NCI-H1048 (cell line): ENCODE results near the gene SPATA12.
"Not testable (repeated sequence)": the region's sequence is repeated elsewhere in the genome, so short reads cannot be mapped to it uniquely, and the experiment has no call there.

Experiments used
- DNase-seq: peaks from one replicate; lab custom pipeline; 2025; lab: John Stamatoyannopoulos, UW

The SPATA12 gene

GRCh38 chr3:57083266-57083995 is 23.0 kb downstream of the SPATA12 start:
- not testable (repeated sequence) for DNase-seq

GRCh38 chr3:57085211-57085610 is 24.7 kb downstream of the SPATA12 start:
- DNase-seq = no peak

GRCh38 chr3:57086201-57086600 is 25.7 kb downstream of the SPATA12 start:
- DNase-seq = no peak

GRCh38 chr3:57087361-57088092 is 27.1 kb downstream of the SPATA12 start:
- no peak for DNase-seq

- DNase-seq = no peak
Measured at GRCh38 chr3:57088503-57088902, 28.0 kb downstream of the SPATA12 start.

- DNase-seq = no peak
Measured at GRCh38 chr3:57089043-57089442, 28.6 kb downstream of the SPATA12 start.

- no peak for DNase-seq
Measured at GRCh38 chr3:57091521-57092273, 31.2 kb downstream of the SPATA12 start.

GRCh38 chr3:57093489-57093888 is 33.0 kb downstream of the SPATA12 start:
- DNase-seq = no peak

GRCh38 chr3:57093971-57094535 is 33.6 kb downstream of the SPATA12 start:
- no peak for DNase-seq

- DNase-seq = no peak
Measured at GRCh38 chr3:57094575-57094974, 34.1 kb downstream of the SPATA12 start.

GRCh38 chr3:57095363-57095762 is 34.9 kb downstream of the SPATA12 start:
- DNase-seq = no peak

- DNase-seq = no peak
Measured at GRCh38 chr3:57097536-57097935, 37.1 kb downstream of the SPATA12 start.

GRCh38 chr3:57098418-57099310 is 38.2 kb downstream of the SPATA12 start:
- no peak for DNase-seq

GRCh38 chr3:57100046-57100695 is 39.7 kb downstream of the SPATA12 start:
- DNase-seq = peak; percentile 53

- no peak for DNase-seq
Measured at GRCh38 chr3:57105585-57105984, 45.1 kb downstream of the SPATA12 start.

GRCh38 chr3:57108684-57109083 is 48.2 kb downstream of the SPATA12 start:
- DNase-seq = no peak

- DNase-seq = no peak
Measured at GRCh38 chr3:57109437-57110199, 49.2 kb downstream of the SPATA12 start.

- DNase-seq = no peak
Measured at GRCh38 chr3:57110214-57110613, 49.8 kb downstream of the SPATA12 start.

- no peak for DNase-seq
Measured at GRCh38 chr3:57110798-57111197, 50.3 kb downstream of the SPATA12 start.

- DNase-seq = no peak
Measured at GRCh38 chr3:57112206-57112605, 51.7 kb downstream of the SPATA12 start.
